ENCODE data around the gene RDH14. TPM values are rescaled to one million over a fixed set of nuclear protein-coding genes. Genes with fewer than 3 reads are reported as not detected.

Gene RDH14
- total and polyA plus RNA-seq, 9 donors, result 21.5 to 27.5 (median 24.6) TPM

GRCh38 chr2:18517386-18517785 lies 43.1 kb downstream of the RDH14 start:
- no peak overlapping the region for H3K27ac ChIP-seq (ENCODE audit: low read length)
- no peaks in the 10 kb centered on the region for H3K36me3 ChIP-seq (ENCODE audit: control insufficient read depth, insufficient read depth, low read length)
- no peaks in the 10 kb centered on the region for H3K27me3 ChIP-seq (ENCODE audit: control insufficient read depth, insufficient read depth, low read length)
- no peak overlapping the region for H3K4me3 ChIP-seq (ENCODE audit: low read length)
- DNase-seq, result no peak
- peaks cover 23% of the 10 kb centered on the region for H3K4me1 ChIP-seq (ENCODE audit: control insufficient read depth, insufficient read depth, low read length)
- WGBS (ENCODE audit: insufficient coverage), result no CpG with 5 or more reads among the region's 1 CpG
- no peaks in the 10 kb centered on the region for H3K9me3 ChIP-seq (replicated peaks; ENCODE audit: control insufficient read depth, low read depth, low read length)

GRCh38 chr2:18516112-18516511 lies 44.3 kb downstream of the RDH14 start:
- H3K27me3 ChIP-seq (ENCODE audit: control insufficient read depth, insufficient read depth, low read length), result no peaks in the 10 kb centered on the region
- DNase-seq, result no peak
- WGBS (ENCODE audit: insufficient coverage), result 53% methylated on average over 7 of the region's 11 CpGs

GRCh38 chr2:18514526-18515461 lies 45.7 kb downstream of the RDH14 start:
- no peak for DNase-seq
- no peaks in the 10 kb centered on the region for H3K36me3 ChIP-seq (ENCODE audit: control insufficient read depth, insufficient read depth, low read length)
- H3K4me3 ChIP-seq (ENCODE audit: low read length), result no peak overlapping the region
- WGBS (ENCODE audit: insufficient coverage), result 40% methylated on average over 1 of the region's 4 CpGs
- no peak overlapping the region for H3K27ac ChIP-seq (ENCODE audit: low read length)
- no peaks in the 10 kb centered on the region for H3K9me3 ChIP-seq (replicated peaks; ENCODE audit: control insufficient read depth, low read depth, low read length)
- H3K27me3 ChIP-seq (ENCODE audit: control insufficient read depth, insufficient read depth, low read length), result no peaks in the 10 kb centered on the region
- H3K4me1 ChIP-seq (ENCODE audit: control insufficient read depth, insufficient read depth, low read length), result peaks cover 14% of the 10 kb centered on the region

More at GRCh38 chr2:18516112-18516511, 44.3 kb downstream of the RDH14 start:
- Histone ChIP-seq H3K4me3 (ENCODE audit: low read length) (no peak overlapping the region), H3K4me1 (ENCODE audit: control insufficient read depth, insufficient read depth, low read length) (peaks cover 23% of the 10 kb centered on the region), H3K9me3 (replicated peaks; ENCODE audit: control insufficient read depth, low read depth, low read length) (no peaks in the 10 kb centered on the region), H3K36me3 (ENCODE audit: control insufficient read depth, insufficient read depth, low read length) (no peaks in the 10 kb centered on the region), H3K27ac (ENCODE audit: low read length) (no peak overlapping the region)

- Histone ChIP-seq H3K27ac (ENCODE audit: low read length) (no peak overlapping the region), H3K27me3 (ENCODE audit: control insufficient read depth, insufficient read depth, low read length) (no peaks in the 10 kb centered on the region), H3K9me3 (replicated peaks; ENCODE audit: control insufficient read depth, low read depth, low read length) (no peaks in the 10 kb centered on the region), H3K36me3 (ENCODE audit: control insufficient read depth, insufficient read depth, low read length) (no peaks in the 10 kb centered on the region), H3K4me1 (ENCODE audit: control insufficient read depth, insufficient read depth, low read length) (peaks cover 4% of the 10 kb centered on the region), H3K4me3 (ENCODE audit: low read length) (no peak overlapping the region)
- 100% methylated on average over 1 of the region's 2 CpGs for WGBS (ENCODE audit: insufficient coverage)
- no peak for DNase-seq
Observed at GRCh38 chr2:18510775-18511174, 49.7 kb downstream of the RDH14 start.

- Histone ChIP-seq H3K4me3 (ENCODE audit: low read length) (no peak overlapping the region), H3K27me3 (ENCODE audit: control insufficient read depth, insufficient read depth, low read length) (no peaks in the 10 kb centered on the region), H3K36me3 (ENCODE audit: control insufficient read depth, insufficient read depth, low read length) (no peaks in the 10 kb centered on the region), H3K9me3 (replicated peaks; ENCODE audit: control insufficient read depth, low read depth, low read length) (no peaks in the 10 kb centered on the region), H3K4me1 (ENCODE audit: control insufficient read depth, insufficient read depth, low read length) (no peaks in the 10 kb centered on the region), H3K27ac (ENCODE audit: low read length) (no peak overlapping the region)
- 96% methylated on average over 4 of the region's 8 CpGs for WGBS (ENCODE audit: insufficient coverage)
- DNase-seq, result no peak
Observed at GRCh38 chr2:18506883-18507509, 53.5 kb downstream of the RDH14 start.

- 65% methylated on average over 3 of the region's 4 CpGs for WGBS (ENCODE audit: insufficient coverage)
- no peak for DNase-seq
- Histone ChIP-seq H3K27me3 (ENCODE audit: control insufficient read depth, insufficient read depth, low read length) (no peaks in the 10 kb centered on the region), H3K9me3 (replicated peaks; ENCODE audit: control insufficient read depth, low read depth, low read length) (no peaks in the 10 kb centered on the region), H3K27ac (ENCODE audit: low read length) (no peak overlapping the region), H3K36me3 (ENCODE audit: control insufficient read depth, insufficient read depth, low read length) (no peaks in the 10 kb centered on the region), H3K4me3 (ENCODE audit: low read length) (no peak overlapping the region), H3K4me1 (ENCODE audit: control insufficient read depth, insufficient read depth, low read length) (no peaks in the 10 kb centered on the region)
Observed at GRCh38 chr2:18505703-18506341, 54.6 kb downstream of the RDH14 start.

Other genes with a start within 250 kb of the RDH14 start
- gene NT5C1B, start 28.9 kb upstream of the RDH14 start, total RNA-seq, result not detected
- under 1 TPM; 0.11 to 0.73 (median 0.37) TPM for gene NT5C1B, start 28.9 kb upstream of the RDH14 start, polyA plus RNA-seq (ENCODE audit: insufficient read depth in 1 of 8, insufficient read length in 8 of 8, low replicate concordance in 1 of 8)